Kidney (tissue), 14 donors: ENCODE data around the gene RPE65. TPM values are rescaled to one million over a fixed set of nuclear protein-coding genes. Genes with fewer than 3 reads are reported as not detected.

Source experiments
- DNase-seq, 5 donors: peaks; one replicate each; pipeline ENCODE4 v3.0.0-alpha.2; 2013 to 2020
- FAIRE-seq: peaks from 2 replicates; lab custom pipeline; 2012; peaks lifted over from hg19 to GRCh38; lab: Jason Lieb, UNC
- H3K27ac ChIP-seq, 2 donors: one replicate each; pipeline ENCODE4 v1.7.0; 2013; ENCODE audit warnings: low read depth in 2 of 2, low read length in 2 of 2, inconsistent platforms in 1 of 2
- H3K27me3 ChIP-seq: one replicate; pipeline ENCODE4 v1.7.1; 2013; ENCODE audit warnings: low read length, inconsistent platforms; ENCODE audit not compliant: control insufficient read depth, insufficient read depth
- H3K36me3 ChIP-seq, 3 donors: one replicate each; pipeline versions ENCODE4 v1.7.0 to v1.7.1; 2013; ENCODE audit warnings: low read length in 3 of 3, control low read depth in 1 of 3, inconsistent platforms in 1 of 3; ENCODE audit not compliant: insufficient read depth in 3 of 3, control insufficient read depth in 2 of 3
- H3K4me1 ChIP-seq, 3 donors: one replicate each; pipeline versions ENCODE4 v1.7.0 to v1.7.1; 2013; ENCODE audit warnings: low read length in 3 of 3, inconsistent platforms in 1 of 3, low read depth in 1 of 3; ENCODE audit not compliant: control insufficient read depth in 2 of 3, insufficient read depth in 2 of 3
- H3K4me3 ChIP-seq, 3 donors: one replicate each; pipeline versions ENCODE4 v1.7.0 to v1.8.1; 2013; ENCODE audit warnings: low read length in 3 of 3, control low read depth in 1 of 3, inconsistent platforms in 1 of 3
- H3K9ac ChIP-seq, 3 donors: one replicate each; pipeline versions ENCODE4 v1.7.0 to v1.7.1; 2013; ENCODE audit warnings: low read length in 3 of 3, control low read depth in 1 of 3, inconsistent platforms in 1 of 3
- H3K9me3 ChIP-seq, 3 donors: one replicate each; pipeline versions ENCODE4 v1.7.0 to v1.7.1; 2013; ENCODE audit warnings: low read length in 3 of 3, control low read depth in 1 of 3, inconsistent platforms in 1 of 3; ENCODE audit not compliant: control insufficient read depth in 2 of 3, insufficient read depth in 1 of 3
- intact Hi-C: fragments of 100-400 bp; cut with DNase I; formaldehyde crosslinking; loops from one replicate; pipeline ENCODE4 v1.11.1; 2022
- polyA plus RNA-seq: library from polyadenylated mRNA; stranded (reverse); fragments of 350-450 nt; fragmentation: Illumina TruSeq; extraction: RNeasy Lipid Tissue Mini Kit (QIAGEN cat#74804); gene quantifications from one replicate; pipeline ENCODE4 v1.2.3, GENCODE V29; 2014; ENCODE audit warnings: low read depth, low replicate concordance; ENCODE audit not compliant: insufficient read depth
- total RNA-seq: library from RNA; stranded (reverse); fragmentation: NEBNext Ultra II Directional; extraction: Animal tissue kit (Norgen Biotek cat#: 25700); gene quantifications from one replicate; pipeline ENCODE4 v1.2.1, GENCODE V29; 2021
- TF ChIP-seq, protein P1 (sequence below): IDR thresholded peaks from 3 replicates; pipeline ENCODE4 v1.5.1; 2012; ENCODE audit warnings: mild to moderate bottlenecking, moderate library complexity, borderline replicate concordance; ENCODE audit not compliant: insufficient read depth; ENCODE audit errors: extremely low read depth
- donor health status: control.
- donor health status: control.
- donor health status: control.
- donor health status: control.
- donor health status: control.
- donor health status: DM: yes; HTN: yes; CAD: no.
- donor health status: Normal renal cell carcinoma (clear cell type).

RPE65 gene
- total and polyA plus RNA-seq, 2 donors from 2014 or later: not detected

DNA sequence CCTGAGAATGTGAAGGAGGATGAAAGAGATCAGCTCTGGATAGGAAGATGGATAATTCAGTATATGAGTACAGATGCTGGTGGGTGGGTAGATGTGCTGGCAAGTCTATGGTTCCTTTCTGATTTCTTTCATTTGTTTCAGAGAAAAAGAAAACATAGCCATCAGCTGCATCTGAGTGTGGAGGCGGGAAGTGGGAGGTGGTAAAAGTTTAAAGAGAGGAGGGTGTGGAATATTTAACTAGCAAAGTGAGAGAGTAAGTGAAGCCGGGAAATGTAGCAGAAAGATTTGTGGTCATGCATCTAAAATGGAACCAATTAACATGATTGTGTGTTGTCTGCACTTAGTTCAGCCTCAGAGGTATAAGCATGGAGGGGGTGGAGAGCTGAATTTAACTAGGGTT lies 16.4 kb downstream of the RPE65 start:
- TF ChIP-seq, protein P1, sequence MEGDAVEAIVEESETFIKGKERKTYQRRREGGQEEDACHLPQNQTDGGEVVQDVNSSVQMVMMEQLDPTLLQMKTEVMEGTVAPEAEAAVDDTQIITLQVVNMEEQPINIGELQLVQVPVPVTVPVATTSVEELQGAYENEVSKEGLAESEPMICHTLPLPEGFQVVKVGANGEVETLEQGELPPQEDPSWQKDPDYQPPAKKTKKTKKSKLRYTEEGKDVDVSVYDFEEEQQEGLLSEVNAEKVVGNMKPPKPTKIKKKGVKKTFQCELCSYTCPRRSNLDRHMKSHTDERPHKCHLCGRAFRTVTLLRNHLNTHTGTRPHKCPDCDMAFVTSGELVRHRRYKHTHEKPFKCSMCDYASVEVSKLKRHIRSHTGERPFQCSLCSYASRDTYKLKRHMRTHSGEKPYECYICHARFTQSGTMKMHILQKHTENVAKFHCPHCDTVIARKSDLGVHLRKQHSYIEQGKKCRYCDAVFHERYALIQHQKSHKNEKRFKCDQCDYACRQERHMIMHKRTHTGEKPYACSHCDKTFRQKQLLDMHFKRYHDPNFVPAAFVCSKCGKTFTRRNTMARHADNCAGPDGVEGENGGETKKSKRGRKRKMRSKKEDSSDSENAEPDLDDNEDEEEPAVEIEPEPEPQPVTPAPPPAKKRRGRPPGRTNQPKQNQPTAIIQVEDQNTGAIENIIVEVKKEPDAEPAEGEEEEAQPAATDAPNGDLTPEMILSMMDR: no peak
- Histone ChIP-seq H3K9ac (no peak overlapping the region), H3K36me3 (no peaks in the 10 kb centered on the region), H3K4me3 (no peak overlapping the region), H3K27me3 (no peaks in the 10 kb centered on the region), H3K4me1 (no peaks in the 10 kb centered on the region), H3K27ac (no peak overlapping the region), H3K9me3 (no peaks in the 10 kb centered on the region)
- FAIRE-seq (no peak), DNase-seq (peak in 2 of 5 donors; percentile 19 to 29)
- intact Hi-C loops: no loop called here

DNA sequence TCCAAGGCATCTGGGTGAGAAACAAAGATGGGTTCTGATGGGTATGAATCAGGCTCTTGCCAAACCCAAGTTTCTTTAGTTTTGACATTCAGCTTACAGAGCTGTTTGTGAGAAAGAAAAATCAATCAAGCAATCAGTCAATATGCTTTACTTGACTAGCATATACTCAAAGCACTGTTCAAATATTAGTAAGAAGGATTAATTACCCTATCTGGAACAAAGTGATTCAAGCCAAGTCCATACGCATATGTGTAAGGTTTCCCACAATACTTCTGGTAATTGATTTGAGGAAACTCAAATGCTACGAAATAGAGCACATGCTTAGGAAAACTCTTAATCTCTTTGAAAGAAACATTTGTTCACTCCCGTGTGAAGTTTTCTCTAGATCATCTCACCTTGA lies 18.7 kb downstream of the RPE65 start:
- Histone ChIP-seq H3K27ac (no peak overlapping the region), H3K4me1 (no peaks in the 10 kb centered on the region), H3K9ac (no peak overlapping the region), H3K27me3 (no peaks in the 10 kb centered on the region), H3K36me3 (no peaks in the 10 kb centered on the region), H3K9me3 (no peaks in the 10 kb centered on the region), H3K4me3 (no peak overlapping the region)
- DNase-seq (no peak), FAIRE-seq (no peak)
- TF ChIP-seq, protein P1: no peak
- intact Hi-C loops: no loop called here

DNA sequence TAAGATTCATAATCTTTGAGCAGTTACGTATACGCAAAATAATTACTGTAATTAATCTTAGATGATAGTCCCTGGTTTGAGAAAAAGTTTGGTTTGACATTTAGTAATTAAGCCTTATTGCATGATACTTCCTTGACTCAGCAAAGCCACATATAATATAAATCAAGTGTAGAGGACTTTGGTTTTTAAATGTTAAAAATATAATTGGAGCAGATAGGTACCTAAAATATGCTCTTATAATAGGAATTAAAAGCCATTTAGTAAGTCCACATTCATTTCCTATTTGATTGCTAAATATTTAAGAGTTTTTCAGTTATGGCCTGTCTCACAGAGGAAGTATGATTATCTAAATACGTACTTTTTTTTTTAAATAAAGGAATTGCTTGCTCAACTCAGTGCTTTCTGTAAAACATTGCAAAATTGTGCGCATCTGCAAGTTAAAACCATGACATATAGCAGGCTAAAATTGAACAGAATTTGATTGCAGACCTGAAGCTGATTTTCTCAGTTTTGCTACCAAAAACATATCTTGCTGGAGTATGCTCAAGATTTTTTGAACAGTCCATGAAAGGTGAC lies 20.4 kb downstream of the RPE65 start:
- TF ChIP-seq, protein P1: no peak
- H3K36me3 ChIP-seq: no peaks in the 10 kb centered on the region
- H3K27ac ChIP-seq: no peak overlapping the region
- FAIRE-seq: no peak
- H3K27me3 ChIP-seq: no peaks in the 10 kb centered on the region
- DNase-seq: no peak
- no peak overlapping the region for H3K4me3 ChIP-seq
- intact Hi-C loops: no loop called here
- H3K4me1 ChIP-seq: no peaks in the 10 kb centered on the region
- H3K9ac ChIP-seq: no peak overlapping the region
- H3K9me3 ChIP-seq: no peaks in the 10 kb centered on the region

DNA sequence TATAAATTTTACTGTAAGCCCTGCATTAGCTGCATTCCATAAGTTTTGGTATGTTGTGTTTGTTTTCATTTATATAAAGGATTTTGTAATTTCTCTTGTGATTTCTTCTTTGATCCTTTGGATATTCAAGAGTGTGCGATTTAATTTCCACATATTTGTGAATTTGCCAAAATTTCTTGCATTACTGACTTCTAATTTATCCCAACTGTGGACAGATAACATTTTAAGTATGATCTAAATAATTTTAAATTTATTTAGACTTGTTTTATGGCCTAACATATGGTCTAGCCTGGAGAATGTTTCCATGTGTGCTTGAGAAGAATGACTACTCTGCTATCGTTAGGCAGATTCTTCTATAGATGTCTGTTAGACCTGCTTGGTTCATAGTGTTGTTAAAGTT lies 23.2 kb downstream of the RPE65 start:
- Histone ChIP-seq H3K9ac (no peak overlapping the region), H3K27ac (no peak overlapping the region), H3K4me3 (no peak overlapping the region), H3K27me3 (no peaks in the 10 kb centered on the region), H3K4me1 (no peaks in the 10 kb centered on the region), H3K9me3 (no peaks in the 10 kb centered on the region), H3K36me3 (no peaks in the 10 kb centered on the region)
- TF ChIP-seq, protein P1: no peak
- DNase-seq: no peak
- intact Hi-C loops: no loop called here
- FAIRE-seq: no peak
